Stimulated activated CD8-positive, alpha-beta memory T cell treated with anti-CD3 and anti-CD28 coated beads, Interleukin-7, amount 100 ng/mL, for 4 hours (primary cell): ENCODE data around the gene HHAT.
"Not testable (repeated sequence)": the region's sequence is repeated elsewhere in the genome, so short reads cannot be mapped to it uniquely, and the experiment has no call there.

Experiments
- DNase-seq, 2 donors: peaks; one replicate each; pipeline ENCODE4 v3.0.0-alpha.2; 2020; ENCODE audit warnings: low read depth in 2 of 2

Gene HHAT

DNA sequence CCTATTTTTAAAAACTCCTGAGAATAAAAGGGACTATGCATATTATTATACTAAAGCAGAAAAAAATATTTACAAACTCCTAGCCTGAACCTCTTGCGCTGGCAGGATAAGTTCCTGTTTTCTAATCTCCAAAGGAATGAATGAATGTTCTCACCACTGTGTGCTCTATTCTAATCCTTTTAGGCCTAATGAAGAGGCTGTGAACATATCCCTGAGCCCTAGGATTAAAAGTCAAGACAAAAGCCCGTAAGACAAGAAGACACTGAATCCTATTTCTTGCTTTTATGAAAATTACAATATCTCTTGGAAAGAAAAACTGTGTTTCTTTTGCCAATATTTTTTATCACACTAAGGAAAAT is 317.5 kb downstream of the HHAT start:
- DNase-seq: no peak

DNA sequence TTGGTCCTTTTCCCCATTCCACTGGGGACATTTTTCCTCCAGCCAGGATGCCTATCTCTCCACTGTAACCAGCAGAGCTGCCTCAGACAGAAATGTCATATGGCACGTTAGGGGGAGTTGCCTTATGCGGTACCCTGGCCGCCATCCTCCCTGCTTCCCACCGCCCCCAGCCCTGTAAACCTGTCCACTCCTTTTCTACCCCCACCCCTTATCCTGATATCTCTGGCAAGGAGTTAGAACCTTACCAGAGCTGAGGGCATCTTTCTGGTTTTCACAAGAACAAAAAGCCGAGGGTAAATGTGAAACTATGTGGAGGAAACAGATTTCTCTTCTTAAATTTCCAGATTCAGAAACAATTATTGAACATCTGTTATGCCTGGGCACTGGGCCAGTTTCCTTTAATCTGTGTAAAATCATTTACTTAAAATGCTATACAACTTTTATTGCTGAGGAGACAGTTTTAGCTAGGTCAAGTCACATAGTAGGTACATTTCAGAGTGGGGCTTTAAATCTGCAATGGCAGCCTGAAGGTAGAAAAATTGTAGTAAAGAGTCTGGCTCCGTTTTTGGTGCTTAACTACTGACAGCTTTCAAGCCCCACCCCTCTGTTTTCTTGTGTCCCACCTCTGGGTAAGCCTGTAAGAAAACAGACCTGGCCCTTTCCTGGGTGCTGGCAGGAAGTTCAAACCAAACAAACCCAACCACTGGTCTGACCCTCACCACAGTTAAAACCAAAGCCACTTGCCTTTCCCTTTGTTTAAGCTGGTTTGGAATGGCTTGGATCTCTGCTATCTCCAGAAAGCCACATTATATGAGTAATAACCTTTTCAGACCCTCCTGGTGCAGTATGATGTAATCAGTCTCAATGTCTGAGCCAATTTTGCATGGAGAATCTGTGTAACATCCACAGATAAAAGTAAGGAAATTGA is 319.0 kb downstream of the HHAT start:
- no peak for DNase-seq

DNA sequence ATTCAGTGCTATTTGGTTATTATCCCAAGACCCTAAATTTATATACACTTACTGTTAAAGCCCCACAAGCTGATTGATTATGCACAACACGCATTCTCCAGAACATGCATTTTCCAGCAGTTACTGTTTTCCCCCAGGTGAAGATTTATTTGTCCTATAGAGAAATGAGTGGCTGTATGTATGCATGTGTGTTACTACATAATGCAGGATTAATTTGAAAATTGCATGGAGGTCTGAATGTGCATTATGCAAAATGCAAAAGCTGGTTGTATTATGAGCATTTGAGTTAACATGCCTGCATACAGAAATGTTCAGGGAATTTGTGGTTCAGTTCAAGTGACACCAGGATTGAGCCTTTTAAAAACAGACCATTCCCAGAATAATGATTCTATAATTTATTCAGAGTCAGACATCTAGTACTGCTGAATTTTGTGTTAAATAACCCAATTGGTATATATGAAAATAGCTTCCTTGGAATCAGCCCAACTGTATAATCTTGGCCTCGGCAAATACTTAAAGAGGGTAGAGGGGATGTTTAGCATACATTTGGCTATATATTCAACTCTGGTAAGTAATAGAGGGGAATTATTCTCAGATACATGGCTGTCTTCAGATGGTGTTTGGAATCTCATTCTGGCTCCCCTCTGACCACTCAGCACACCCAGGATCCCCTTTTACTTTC is 320.0 kb downstream of the HHAT start:
- DNase-seq: no peak

DNA sequence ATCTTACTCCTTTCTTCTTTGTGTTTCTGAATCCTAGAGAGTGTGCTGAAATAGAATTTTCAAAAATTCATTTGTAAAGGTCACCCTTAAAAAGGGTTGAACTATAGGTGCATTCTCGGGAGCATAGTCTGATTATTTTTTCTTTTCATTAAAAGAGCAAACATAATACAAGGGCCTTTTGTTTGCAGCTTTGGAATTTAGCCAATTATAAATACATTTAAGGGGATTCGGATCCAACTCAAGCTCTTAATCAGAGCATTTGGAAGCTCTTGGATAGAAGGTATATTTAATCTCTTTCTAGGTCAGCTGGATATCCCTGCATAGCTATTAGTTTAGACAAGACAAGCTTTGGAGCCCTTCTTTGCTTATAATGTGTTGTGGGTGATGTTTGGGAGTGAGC is 321.7 kb downstream of the HHAT start:
- no peak for DNase-seq

GRCh38 chr1:210652329-210652954 is 323.7 kb downstream of the HHAT start:
- no peak for DNase-seq

DNA sequence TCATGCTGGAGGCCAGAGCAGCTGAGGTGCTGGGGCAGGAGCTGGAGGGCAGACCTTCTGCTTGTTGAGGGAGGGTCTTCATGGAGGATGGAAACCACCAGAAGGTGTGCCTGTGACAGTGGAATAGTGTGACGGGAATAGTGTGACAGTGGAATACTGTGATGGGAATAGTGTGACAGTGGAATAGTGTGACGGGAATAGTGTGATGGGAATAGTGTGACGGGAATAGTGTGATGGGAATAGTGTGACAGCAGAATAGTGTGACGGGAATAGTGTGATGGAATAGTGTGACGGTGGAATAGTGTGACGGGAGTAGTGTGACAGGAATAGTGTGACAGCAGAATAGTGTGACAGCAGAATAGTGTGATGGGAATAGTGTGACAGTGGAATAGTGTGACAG is 325.1 kb downstream of the HHAT start:
- DNase-seq: no peak

DNA sequence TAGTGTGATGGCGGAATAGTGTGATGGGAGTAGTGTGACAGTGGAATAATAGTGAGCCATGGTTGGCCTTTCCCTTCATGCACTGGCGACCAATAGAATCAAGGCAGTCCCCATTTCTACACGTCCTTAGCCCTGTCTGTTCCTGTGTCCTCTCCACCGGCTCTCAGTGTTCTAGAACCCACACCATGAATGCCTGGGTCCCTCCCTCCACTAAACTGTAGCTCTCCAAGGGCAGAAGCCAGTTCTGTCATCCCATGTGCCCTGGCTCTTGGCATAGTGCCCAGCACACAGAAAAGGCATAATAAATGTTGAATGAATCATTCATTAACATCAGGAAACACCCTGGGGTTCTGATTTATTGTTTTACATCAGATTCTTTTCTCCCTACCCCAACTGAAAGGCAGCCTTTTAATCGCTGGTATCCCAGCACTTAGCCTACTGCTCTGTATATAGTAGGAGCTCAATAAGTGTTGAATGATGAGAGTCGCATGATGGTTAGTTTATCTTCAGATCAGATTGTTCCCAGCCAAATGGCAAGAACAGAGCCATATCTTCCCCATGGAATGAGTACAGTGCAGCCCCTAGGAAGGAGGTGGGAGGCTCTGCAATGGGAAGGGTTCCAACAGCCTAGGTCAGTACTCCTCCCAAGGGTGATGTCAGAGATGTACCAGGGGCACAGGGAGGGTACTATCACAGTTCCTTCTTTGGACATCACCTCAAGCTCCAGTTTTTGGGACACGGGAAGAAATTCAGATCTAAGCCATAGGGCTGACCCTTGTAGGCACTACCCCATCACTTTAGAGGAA is 325.7 kb downstream of the HHAT start:
- no peak for DNase-seq

GRCh38 chr1:210655511-210655910 is 326.8 kb downstream of the HHAT start:
- no peak for DNase-seq

GRCh38 chr1:210657806-210658205 is 329.1 kb downstream of the HHAT start:
- DNase-seq: no peak

GRCh38 chr1:210661520-210661919 is 332.8 kb downstream of the HHAT start:
- DNase-seq: not testable (repeated sequence)

- no peak for DNase-seq
Measured at GRCh38 chr1:210662291-210663050, 333.8 kb downstream of the HHAT start.

DNA sequence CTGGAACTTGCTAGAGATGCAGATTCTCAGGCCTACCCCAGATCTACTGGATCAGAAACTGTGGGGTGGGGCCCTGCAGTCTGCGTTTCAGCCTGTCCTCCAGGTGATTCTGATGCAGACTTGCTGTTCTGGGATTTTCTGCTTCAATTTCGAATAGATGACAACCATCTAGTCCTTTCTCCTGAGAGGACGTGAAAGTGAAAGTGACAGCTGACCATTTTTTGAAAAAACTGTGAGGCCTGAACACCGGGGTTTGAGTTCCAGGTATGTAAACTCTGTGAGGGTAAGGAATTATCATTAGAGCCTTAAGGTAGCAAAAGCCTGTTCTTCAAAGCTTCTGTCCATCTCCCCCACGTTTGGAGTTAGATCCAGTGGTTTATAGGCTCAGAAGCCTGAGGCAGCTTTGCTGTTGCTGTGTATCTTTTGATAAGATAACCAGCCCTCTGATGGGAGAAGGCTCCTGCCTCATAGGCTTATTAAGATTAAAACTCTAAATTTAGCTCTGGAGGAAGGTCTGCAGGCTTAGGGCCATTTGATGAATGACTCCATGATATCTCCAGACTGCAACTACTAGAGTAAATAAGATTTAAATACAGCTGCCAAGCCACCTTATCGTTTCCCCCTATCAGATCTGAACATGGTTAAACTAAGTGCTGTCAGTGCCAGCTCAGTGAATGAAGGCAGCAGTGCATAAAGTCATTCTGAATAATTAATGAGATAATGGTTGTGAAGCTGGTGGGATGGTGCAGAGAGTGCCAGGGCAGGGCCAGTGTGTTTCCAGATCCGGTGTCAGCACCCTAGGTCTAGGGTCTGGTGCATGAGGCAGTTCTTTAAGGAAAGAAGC is 335.2 kb downstream of the HHAT start:
- no peak for DNase-seq

- no peak for DNase-seq
Measured at GRCh38 chr1:210669951-210670350, 341.2 kb downstream of the HHAT start.

DNA sequence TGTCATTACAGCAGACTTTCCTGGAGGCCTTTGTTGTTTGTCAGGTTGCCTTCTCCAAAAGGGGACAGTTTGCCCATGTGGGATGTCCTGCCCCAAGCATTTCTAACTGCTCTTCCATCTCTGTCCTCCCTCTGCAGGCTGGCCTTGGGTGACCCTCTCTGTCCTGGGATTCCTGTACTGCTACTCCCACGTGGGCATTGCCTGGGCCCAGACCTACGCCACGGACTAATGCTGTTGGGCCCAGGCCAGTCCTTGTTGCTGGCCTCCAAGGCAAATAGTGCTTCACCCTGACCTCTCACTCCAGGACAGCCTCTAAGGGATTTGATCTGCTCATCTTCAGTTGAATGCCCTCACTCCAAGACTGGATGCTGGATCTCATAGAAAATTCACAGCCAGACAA is 345.4 kb downstream of the HHAT start:
- DNase-seq: no peak

GRCh38 chr1:210676539-210676938 is 347.8 kb downstream of the HHAT start:
- no peak for DNase-seq

DNA sequence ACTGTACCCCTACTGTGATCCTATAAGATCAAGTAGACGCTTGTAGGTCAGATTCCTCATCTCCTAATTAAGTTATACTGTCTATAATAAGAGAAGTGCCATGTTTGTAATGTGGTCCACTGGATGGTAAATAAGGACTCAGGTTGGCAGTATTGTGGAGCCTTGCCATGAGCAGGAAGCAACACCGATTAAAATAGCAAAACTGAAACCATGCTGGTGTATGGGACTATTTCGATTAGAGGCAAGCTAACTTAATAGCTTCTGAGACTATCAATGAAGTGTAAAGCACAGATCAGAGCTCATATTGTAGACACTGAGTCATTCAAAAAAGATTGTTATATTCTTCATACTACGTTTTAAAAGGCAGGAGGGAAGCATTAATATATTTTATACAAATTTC is 348.8 kb downstream of the HHAT start:
- DNase-seq: no peak

DNA sequence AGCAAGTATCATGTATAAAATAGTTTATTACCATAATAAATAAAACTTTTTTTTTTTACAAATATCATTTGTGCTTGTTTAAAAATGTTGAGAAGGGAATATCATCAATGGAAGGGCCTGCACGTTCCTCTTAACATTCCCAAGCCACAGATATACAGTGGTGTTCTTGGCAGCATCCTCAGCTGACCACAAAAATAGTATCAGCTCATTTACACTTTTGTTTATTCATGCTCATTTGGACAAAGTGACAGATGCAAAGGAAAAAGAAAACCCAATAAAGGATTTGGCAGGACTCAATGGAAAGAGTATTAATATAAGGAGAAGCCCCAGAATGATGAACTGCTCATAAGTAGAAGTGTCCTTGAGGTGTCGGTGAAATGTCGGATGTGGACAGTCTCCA is 349.6 kb downstream of the HHAT start:
- no peak for DNase-seq

DNA sequence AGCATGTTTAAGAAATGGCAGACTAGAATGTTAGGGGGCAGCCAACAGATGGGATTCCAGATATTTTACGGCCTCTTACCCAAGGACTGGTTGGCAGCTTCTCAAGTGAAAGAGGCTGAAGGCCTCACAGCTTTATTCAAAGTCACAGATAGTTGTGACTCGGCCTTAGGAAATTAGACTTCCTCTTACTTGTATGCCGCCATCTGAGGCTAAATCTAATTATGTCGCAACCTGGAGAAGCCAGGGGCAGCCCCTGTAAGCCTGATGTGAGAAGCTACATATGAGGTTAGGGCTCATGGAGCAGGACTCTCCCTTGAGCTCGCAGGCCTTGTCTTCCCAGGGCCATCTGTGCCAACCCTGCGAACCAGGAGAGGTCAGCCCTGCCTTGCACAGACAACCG is 352.5 kb downstream of the HHAT start:
- no peak for DNase-seq

DNA sequence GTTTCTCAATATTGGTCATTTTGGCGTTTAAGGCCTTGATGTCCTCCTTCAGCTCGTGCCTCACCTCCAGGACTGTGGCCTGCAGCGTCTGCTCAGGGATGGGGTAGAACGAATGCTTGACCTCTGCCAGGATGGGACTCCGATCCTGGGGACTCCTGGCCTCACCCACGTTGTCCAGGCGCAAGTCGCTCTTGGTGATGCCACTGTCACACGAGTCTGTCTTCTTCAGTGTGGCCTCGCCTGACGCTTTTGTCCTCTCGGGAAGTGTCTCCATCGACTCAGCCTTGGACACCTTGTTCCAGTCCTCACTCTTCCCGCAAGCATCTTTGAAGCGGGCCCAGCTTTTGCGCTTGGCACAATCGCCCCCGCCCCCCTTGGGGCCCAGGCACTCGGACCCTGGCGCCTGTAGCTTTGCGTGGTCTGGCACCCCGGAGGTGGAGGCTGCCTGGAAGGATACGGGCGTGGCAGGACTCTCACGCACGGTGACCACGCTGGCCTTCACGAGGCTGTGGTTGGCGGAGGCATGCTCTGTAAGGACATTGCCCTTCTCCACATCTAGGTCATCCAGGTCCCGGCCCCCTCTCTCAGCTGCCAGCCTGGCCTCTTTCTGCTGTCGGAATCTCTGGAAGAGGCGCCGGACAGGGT is 354.8 kb downstream of the HHAT start:
- no peak for DNase-seq
